Astrocyte (in vitro differentiated cells and primary cell): ENCODE results near the gene ATF3. TPM values are rescaled to one million over a fixed set of nuclear protein-coding genes. Genes with fewer than 3 reads are reported as not detected.

Experiments used
- DNase-seq: peaks from one replicate; pipeline ENCODE4 v3.0.0-alpha.2; 2010; ENCODE audit warnings: low read depth
- FAIRE-seq: peaks from 2 replicates; lab custom pipeline; 2011; peaks lifted over from hg19 to GRCh38; lab: Jason Lieb, UNC
- H2AFZ ChIP-seq: 2 replicates; pipeline ENCODE4 v1.6.0; 2012; ENCODE audit warnings: low read depth, low read length, inconsistent platforms
- H3K27ac ChIP-seq: 2 replicates; pipeline ENCODE4 v1.5.1; 2011; ENCODE audit warnings: low read depth, low read length, inconsistent platforms
- H3K27me3 ChIP-seq: 2 replicates; pipeline ENCODE4 v1.6.0; 2011; ENCODE audit warnings: low read length, inconsistent platforms; ENCODE audit not compliant: insufficient read depth
- H3K36me3 ChIP-seq: 2 replicates; pipeline ENCODE4 v1.5.1; 2011; ENCODE audit warnings: low read length, inconsistent platforms; ENCODE audit not compliant: insufficient read depth
- H3K4me1 ChIP-seq: 2 replicates; pipeline ENCODE4 v1.5.1; 2011; ENCODE audit warnings: low read length, inconsistent platforms; ENCODE audit not compliant: insufficient read depth
- H3K4me2 ChIP-seq: 2 replicates; pipeline ENCODE4 v1.6.0; 2012; ENCODE audit warnings: low read length, inconsistent platforms
- H3K4me3 ChIP-seq: 2 replicates; pipeline ENCODE4 v1.5.1; 2011; ENCODE audit warnings: low read depth, mild to moderate bottlenecking, low read length, inconsistent platforms; ENCODE audit not compliant: insufficient read depth
- H3K79me2 ChIP-seq: 2 replicates; pipeline ENCODE4 v1.6.0; 2012; ENCODE audit warnings: mild to moderate bottlenecking, low read length, inconsistent platforms; ENCODE audit not compliant: insufficient read depth
- H3K9ac ChIP-seq: 2 replicates; pipeline ENCODE4 v1.6.0; 2012; ENCODE audit warnings: mild to moderate bottlenecking, low read length, inconsistent platforms
- H3K9me3 ChIP-seq: 2 replicates; pipeline ENCODE4 v1.5.1; 2012; ENCODE audit warnings: low read depth, mild to moderate bottlenecking, low read length, inconsistent platforms; ENCODE audit not compliant: insufficient read depth
- H4K20me1 ChIP-seq: 2 replicates; pipeline ENCODE4 v1.6.0; 2012; ENCODE audit warnings: low read length, inconsistent platforms; ENCODE audit not compliant: insufficient read depth
- H3K27ac Mint-ChIP-seq: one replicate; pipeline ENCODE4 v1.8.0; 2021; ENCODE audit warnings: mild to moderate bottlenecking, mixed read lengths; ENCODE audit not compliant: unreplicated experiment
- H3K27me3 Mint-ChIP-seq: one replicate; pipeline ENCODE4 v1.8.0; 2021; ENCODE audit warnings: low read depth, mixed read lengths; ENCODE audit not compliant: unreplicated experiment
- H3K36me3 Mint-ChIP-seq: one replicate; pipeline ENCODE4 v1.8.0; 2021; ENCODE audit warnings: low read depth, mixed read lengths; ENCODE audit not compliant: unreplicated experiment
- H3K4me1 Mint-ChIP-seq: one replicate; pipeline ENCODE4 v1.8.0; 2021; ENCODE audit warnings: low read depth, mixed read lengths; ENCODE audit not compliant: unreplicated experiment
- H3K4me3 Mint-ChIP-seq: one replicate; pipeline ENCODE4 v1.8.0; 2021; ENCODE audit warnings: mild to moderate bottlenecking, moderate library complexity, mixed read lengths; ENCODE audit not compliant: unreplicated experiment
- H3K9me3 Mint-ChIP-seq: one replicate; pipeline ENCODE4 v1.8.0; 2021; ENCODE audit warnings: mild to moderate bottlenecking, mixed read lengths; ENCODE audit not compliant: unreplicated experiment
- EZH2 ChIP-seq: IDR thresholded peaks from 2 replicates; pipeline ENCODE4 v1.6.1; 2012; ENCODE audit warnings: mild to moderate bottlenecking, low read length, inconsistent platforms; ENCODE audit not compliant: insufficient read depth
- total RNA-seq: library from RNA; stranded (reverse); gene quantifications from 2 replicates; pipeline ENCODE4 v1.2.1, GENCODE V29; 2021
- TF ChIP-seq, protein P1 (sequence below): IDR thresholded peaks from 2 replicates; pipeline ENCODE4 v1.5.1; 2011; ENCODE audit warnings: low read depth, mild to moderate bottlenecking, inconsistent platforms, low read length, moderate library complexity; ENCODE audit not compliant: insufficient read depth

ATF3 gene
- total RNA-seq, 1 donor from 2014 or later = 87.6 TPM

GRCh38 chr1:212593821-212594251, 14.7 kb upstream of the ATF3 start:
- no peak for TF ChIP-seq EZH2
- TF ChIP-seq, protein P1, sequence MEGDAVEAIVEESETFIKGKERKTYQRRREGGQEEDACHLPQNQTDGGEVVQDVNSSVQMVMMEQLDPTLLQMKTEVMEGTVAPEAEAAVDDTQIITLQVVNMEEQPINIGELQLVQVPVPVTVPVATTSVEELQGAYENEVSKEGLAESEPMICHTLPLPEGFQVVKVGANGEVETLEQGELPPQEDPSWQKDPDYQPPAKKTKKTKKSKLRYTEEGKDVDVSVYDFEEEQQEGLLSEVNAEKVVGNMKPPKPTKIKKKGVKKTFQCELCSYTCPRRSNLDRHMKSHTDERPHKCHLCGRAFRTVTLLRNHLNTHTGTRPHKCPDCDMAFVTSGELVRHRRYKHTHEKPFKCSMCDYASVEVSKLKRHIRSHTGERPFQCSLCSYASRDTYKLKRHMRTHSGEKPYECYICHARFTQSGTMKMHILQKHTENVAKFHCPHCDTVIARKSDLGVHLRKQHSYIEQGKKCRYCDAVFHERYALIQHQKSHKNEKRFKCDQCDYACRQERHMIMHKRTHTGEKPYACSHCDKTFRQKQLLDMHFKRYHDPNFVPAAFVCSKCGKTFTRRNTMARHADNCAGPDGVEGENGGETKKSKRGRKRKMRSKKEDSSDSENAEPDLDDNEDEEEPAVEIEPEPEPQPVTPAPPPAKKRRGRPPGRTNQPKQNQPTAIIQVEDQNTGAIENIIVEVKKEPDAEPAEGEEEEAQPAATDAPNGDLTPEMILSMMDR = no peak
- H3K36me3 ChIP-seq = no peaks in the 10 kb centered on the region
- DNase-seq (no peak), FAIRE-seq (no peak)
- no peaks in the 10 kb centered on the region for H3K27me3 ChIP-seq
- H4K20me1 ChIP-seq = no peaks in the 10 kb centered on the region
- peaks cover 31% of the 10 kb centered on the region for H3K4me1 Mint-ChIP-seq
- no peaks in the 10 kb centered on the region for H3K9me3 Mint-ChIP-seq
- no peak overlapping the region for H3K4me2 ChIP-seq
- no peak overlapping the region for H3K9ac ChIP-seq
- no peaks in the 10 kb centered on the region for H3K36me3 Mint-ChIP-seq
- H3K4me3 ChIP-seq = no peak overlapping the region
- H3K4me1 ChIP-seq = peaks cover 16% of the 10 kb centered on the region
- H3K79me2 ChIP-seq = no peaks in the 10 kb centered on the region
- H3K27me3 Mint-ChIP-seq = no peaks in the 10 kb centered on the region
- no peaks in the 10 kb centered on the region for H3K9me3 ChIP-seq
- peak overlapping the region; percentile 28 for H3K4me3 Mint-ChIP-seq
- peak overlapping the region; percentile 94 for H3K27ac Mint-ChIP-seq
- H2AFZ ChIP-seq = no peak overlapping the region
- H3K27ac ChIP-seq = no peak overlapping the region

DNA sequence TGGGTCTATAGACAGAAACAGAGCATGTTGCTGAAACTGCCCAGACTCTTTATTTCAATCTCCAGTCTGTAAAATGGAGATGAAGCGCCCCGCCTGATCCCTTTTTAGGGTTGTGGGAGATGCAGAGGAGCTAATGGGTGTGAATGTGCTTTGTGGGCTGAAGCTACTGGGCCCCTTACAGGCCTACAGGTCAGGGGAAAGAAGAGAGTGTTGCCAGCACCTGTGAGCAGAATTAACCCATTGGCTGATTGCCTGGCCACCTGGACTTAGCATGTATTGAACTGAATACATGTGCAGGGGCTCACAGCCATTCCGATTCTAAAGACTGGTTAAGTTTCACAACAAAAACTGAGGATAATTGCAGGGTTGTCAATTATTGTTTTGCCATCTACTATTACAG, 13.9 kb upstream of the ATF3 start:
- no peak overlapping the region for H3K27ac ChIP-seq

GRCh38 chr1:212595229-212595628, 13.3 kb upstream of the ATF3 start:
- H4K20me1 ChIP-seq = no peaks in the 10 kb centered on the region
- H3K9ac ChIP-seq = peak overlapping the region; percentile 62
- no peaks in the 10 kb centered on the region for H3K27me3 ChIP-seq
- H3K27ac ChIP-seq = peak overlapping the region; percentile 78
- Mint-ChIP-seq H3K9me3 (no peaks in the 10 kb centered on the region), H3K27ac (peak overlapping the region; percentile 99), H3K27me3 (no peaks in the 10 kb centered on the region), H3K4me3 (no peak overlapping the region), H3K36me3 (no peaks in the 10 kb centered on the region), H3K4me1 (peaks cover 31% of the 10 kb centered on the region)
- H3K4me3 ChIP-seq = no peak overlapping the region
- H3K79me2 ChIP-seq = no peaks in the 10 kb centered on the region
- H3K4me2 ChIP-seq = peak overlapping the region; percentile 47
- no peak for TF ChIP-seq EZH2
- TF ChIP-seq, protein P1 = no peak
- H3K36me3 ChIP-seq = no peaks in the 10 kb centered on the region
- no peak for DNase-seq
- H3K9me3 ChIP-seq = no peaks in the 10 kb centered on the region
- FAIRE-seq = no peak
- peaks cover 16% of the 10 kb centered on the region for H3K4me1 ChIP-seq
- no peak overlapping the region for H2AFZ ChIP-seq

More for the DNA sequence above, 13.9 kb upstream of the ATF3 start:
- no peaks in the 10 kb centered on the region for H3K79me2 ChIP-seq
- no peaks in the 10 kb centered on the region for H3K9me3 ChIP-seq
- H3K9ac ChIP-seq = no peak overlapping the region
- peak overlapping the region; percentile 67 for H3K27ac Mint-ChIP-seq
- DNase-seq (no peak), FAIRE-seq (no peak)
- H3K4me1 Mint-ChIP-seq = peaks cover 31% of the 10 kb centered on the region
- H3K4me3 Mint-ChIP-seq = no peak overlapping the region
- no peak overlapping the region for H3K4me2 ChIP-seq
- no peaks in the 10 kb centered on the region for H4K20me1 ChIP-seq
- TF ChIP-seq, protein P1 = no peak
- no peak for TF ChIP-seq EZH2
- H3K27me3 ChIP-seq = no peaks in the 10 kb centered on the region
- no peaks in the 10 kb centered on the region for H3K36me3 ChIP-seq
- no peaks in the 10 kb centered on the region for H3K9me3 Mint-ChIP-seq
- peaks cover 16% of the 10 kb centered on the region for H3K4me1 ChIP-seq
- no peak overlapping the region for H2AFZ ChIP-seq
- no peaks in the 10 kb centered on the region for H3K27me3 Mint-ChIP-seq
- no peaks in the 10 kb centered on the region for H3K36me3 Mint-ChIP-seq
- H3K4me3 ChIP-seq = no peak overlapping the region
